H7 (cell line): ENCODE measurements around the gene RBFOX1. TPM values are rescaled to one million over a fixed set of nuclear protein-coding genes. Genes with fewer than 3 reads are reported as not detected.

Source experiments
- DNase-seq: peaks from one replicate; pipeline ENCODE4 v3.0.0; 2012
- H3K27me3 ChIP-seq: 2 replicates; pipeline ENCODE4 v1.6.0; 2011; ENCODE audit warnings: mild to moderate bottlenecking, low read length; ENCODE audit not compliant: control insufficient read depth, insufficient read depth
- H3K36me3 ChIP-seq: replicated peaks from 2 replicates; pipeline ENCODE4 v1.5.1; 2011; ENCODE audit warnings: low read length; ENCODE audit not compliant: control insufficient read depth, insufficient read depth
- H3K4me3 ChIP-seq: 2 replicates; pipeline ENCODE4 v1.5.1; 2011; ENCODE audit warnings: low read depth, mild to moderate bottlenecking, control low read depth, low read length, moderate library complexity; ENCODE audit not compliant: insufficient read depth
- total RNA-seq: library from RNA; depleted of rRNA; stranded (reverse); fragments of >200 nt; shearing (Covaris generic); gene quantifications from 2 replicates; pipeline ENCODE4 v1.2.3, GENCODE V29; 2014

Gene RBFOX1
- total RNA-seq, 1 experiment from 2014 or later = 0.14 TPM

GRCh38 chr16:7605812-7606211, 273.2 kb downstream of the RBFOX1 start:
- no peaks in the 10 kb centered on the region for H3K27me3 ChIP-seq
- H3K4me3 ChIP-seq = no peak overlapping the region
- H3K36me3 ChIP-seq = no peaks in the 10 kb centered on the region
- no peak for DNase-seq

- H3K4me3 ChIP-seq = no peak overlapping the region
- no peaks in the 10 kb centered on the region for H3K36me3 ChIP-seq
- DNase-seq = no peak
- H3K27me3 ChIP-seq = no peaks in the 10 kb centered on the region
Observed at GRCh38 chr16:7612671-7613070, 280.0 kb downstream of the RBFOX1 start.

GRCh38 chr16:7613518-7613917, 280.9 kb downstream of the RBFOX1 start:
- Histone ChIP-seq H3K4me3 (no peak overlapping the region), H3K36me3 (no peaks in the 10 kb centered on the region), H3K27me3 (no peaks in the 10 kb centered on the region)
- no peak for DNase-seq

GRCh38 chr16:7614021-7614795, 281.6 kb downstream of the RBFOX1 start:
- H3K27me3 ChIP-seq = no peaks in the 10 kb centered on the region
- no peak for DNase-seq
- H3K36me3 ChIP-seq = no peaks in the 10 kb centered on the region
- H3K4me3 ChIP-seq = no peak overlapping the region

DNA sequence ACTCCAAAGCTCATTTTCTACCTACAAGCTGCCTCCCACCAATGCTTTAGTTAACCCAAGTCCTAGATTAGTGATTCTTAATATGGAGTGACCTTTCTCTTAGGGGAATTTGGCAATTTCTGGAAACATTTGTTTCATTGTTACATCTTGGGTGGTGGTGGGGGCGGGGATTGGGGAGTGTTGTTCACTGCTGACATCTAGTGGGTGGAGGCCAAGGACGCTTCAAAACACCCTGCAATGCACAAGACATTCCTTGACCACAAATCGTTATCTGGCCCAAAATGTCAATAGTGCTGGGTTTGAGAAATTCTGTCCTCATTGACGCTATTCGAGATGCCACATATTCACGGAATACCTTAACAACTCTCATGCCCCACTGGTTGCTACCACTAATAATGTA, 282.9 kb downstream of the RBFOX1 start:
- H3K27me3 ChIP-seq = no peaks in the 10 kb centered on the region
- no peak overlapping the region for H3K4me3 ChIP-seq
- peak; percentile 16 for DNase-seq
- no peaks in the 10 kb centered on the region for H3K36me3 ChIP-seq

- DNase-seq = no peak
- H3K4me3 ChIP-seq = no peak overlapping the region
- no peaks in the 10 kb centered on the region for H3K36me3 ChIP-seq
- H3K27me3 ChIP-seq = no peaks in the 10 kb centered on the region
Observed at GRCh38 chr16:7624871-7625766, 292.5 kb downstream of the RBFOX1 start.

DNA sequence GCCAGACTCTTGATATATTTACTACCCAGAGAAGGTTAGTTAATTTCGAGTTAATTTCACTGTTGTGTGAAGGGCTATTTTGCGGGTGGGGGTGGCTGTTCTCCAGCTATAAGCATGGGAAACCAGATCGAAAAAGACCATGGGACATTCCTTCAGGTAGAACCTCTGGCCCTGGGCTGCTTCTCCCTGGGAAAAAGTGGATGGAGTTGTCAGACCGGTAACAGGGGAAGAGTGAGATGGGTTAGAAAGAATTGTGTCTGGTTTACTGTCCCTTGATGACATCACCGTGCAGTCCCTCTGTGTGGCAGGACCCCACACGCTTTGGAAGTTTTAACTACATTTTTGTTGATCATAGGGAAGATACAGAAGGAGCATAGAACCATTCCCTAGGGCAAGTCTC, 296.3 kb downstream of the RBFOX1 start:
- H3K27me3 ChIP-seq = no peaks in the 10 kb centered on the region
- H3K4me3 ChIP-seq = no peak overlapping the region
- H3K36me3 ChIP-seq = no peaks in the 10 kb centered on the region
- no peak for DNase-seq

GRCh38 chr16:7629571-7629970, 296.9 kb downstream of the RBFOX1 start:
- Histone ChIP-seq H3K27me3 (no peaks in the 10 kb centered on the region), H3K36me3 (no peaks in the 10 kb centered on the region), H3K4me3 (no peak overlapping the region)
- DNase-seq = no peak

DNA sequence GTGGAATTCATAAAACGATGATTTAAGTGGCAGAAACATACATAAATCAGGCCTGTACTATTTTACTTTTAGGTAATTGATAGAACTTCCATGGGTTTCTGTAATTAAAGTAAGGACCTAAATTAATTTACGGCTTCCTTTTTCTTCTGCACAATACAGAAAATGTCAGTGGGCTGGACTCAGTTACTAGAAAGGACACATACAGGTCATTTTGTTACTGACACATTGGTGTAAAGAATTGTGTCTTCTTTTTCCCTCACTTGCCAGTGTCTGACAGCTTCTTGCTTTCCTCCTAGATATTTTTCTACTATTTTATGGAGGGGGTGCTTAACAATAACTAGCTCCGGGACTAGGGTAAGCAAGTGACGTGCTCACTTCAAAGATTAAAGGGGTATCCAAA, 304.8 kb downstream of the RBFOX1 start:
- H3K36me3 ChIP-seq = no peaks in the 10 kb centered on the region
- H3K27me3 ChIP-seq = no peaks in the 10 kb centered on the region
- DNase-seq = no peak
- no peak overlapping the region for H3K4me3 ChIP-seq

GRCh38 chr16:7638306-7638705, 305.7 kb downstream of the RBFOX1 start:
- no peak for DNase-seq

GRCh38 chr16:7640334-7640733, 307.7 kb downstream of the RBFOX1 start:
- H3K4me3 ChIP-seq = no peak overlapping the region
- H3K27me3 ChIP-seq = no peaks in the 10 kb centered on the region; the same call in 1 of the 2 replicates
- no peak for DNase-seq
- no peaks in the 10 kb centered on the region for H3K36me3 ChIP-seq

More at GRCh38 chr16:7638306-7638705, 305.7 kb downstream of the RBFOX1 start:
- Histone ChIP-seq H3K4me3 (no peak overlapping the region), H3K36me3 (no peaks in the 10 kb centered on the region), H3K27me3 (no peaks in the 10 kb centered on the region; the same call in 1 of the 2 replicates)

GRCh38 chr16:7644176-7644575, 311.5 kb downstream of the RBFOX1 start:
- H3K4me3 ChIP-seq = no peak overlapping the region
- DNase-seq = no peak
- no peaks in the 10 kb centered on the region for H3K36me3 ChIP-seq
- no peaks in the 10 kb centered on the region; the same call in 1 of the 2 replicates for H3K27me3 ChIP-seq

- DNase-seq = no peak
- Histone ChIP-seq H3K36me3 (no peaks in the 10 kb centered on the region), H3K4me3 (no peak overlapping the region), H3K27me3 (no peaks in the 10 kb centered on the region; the same call in 1 of the 2 replicates)
Observed at GRCh38 chr16:7644811-7645210, 312.2 kb downstream of the RBFOX1 start.

- DNase-seq = no peak
- Histone ChIP-seq H3K4me3 (no peak overlapping the region), H3K27me3 (no peaks in the 10 kb centered on the region; the same call in 1 of the 2 replicates), H3K36me3 (no peaks in the 10 kb centered on the region)
Observed at GRCh38 chr16:7646821-7647500, 314.3 kb downstream of the RBFOX1 start.
